HG03159 (cell line): ENCODE results near the gene UCP2.

Experiments
- ATAC-seq: cut with Tn5 transposase; IDR thresholded peaks from one replicate; pipeline ENCODE4 v1.9.1; 2021; ENCODE audit warnings: mild to moderate bottlenecking, moderate library complexity; ENCODE audit not compliant: unreplicated experiment

UCP2 gene

GRCh38 chr11:73982595-73982989 lies at the start of gene UCP2:
UCP2 (minus strand) TSS chr11:73982843; CDS start chr11:73978378, 4,465 bp downstream.
- peak; percentile 39 for ATAC-seq

- no peak for ATAC-seq
These were observed 48.4 kb upstream of the UCP2 start for GRCh38 chr11:74030723-74031676.

GRCh38 chr11:74025467-74026166 lies 43.0 kb upstream of the UCP2 start:
- ATAC-seq, result no peak

- ATAC-seq, result no peak
These were observed 41.8 kb upstream of the UCP2 start for GRCh38 chr11:74024261-74025029.

GRCh38 chr11:74023276-74023675 lies 40.6 kb upstream of the UCP2 start:
- ATAC-seq, result no peak

GRCh38 chr11:74022546-74022945 lies 39.9 kb upstream of the UCP2 start:
- ATAC-seq, result no peak

GRCh38 chr11:74021998-74022397 lies 39.4 kb upstream of the UCP2 start:
- no peak for ATAC-seq

- ATAC-seq, result peak; percentile 61
These were observed 37.9 kb upstream of the UCP2 start for GRCh38 chr11:74020539-74020938.

- no peak for ATAC-seq
These were observed 37.2 kb upstream of the UCP2 start for GRCh38 chr11:74019860-74020259.

- no peak for ATAC-seq
These were observed 36.6 kb upstream of the UCP2 start for GRCh38 chr11:74019104-74019738.

GRCh38 chr11:74018331-74019005 lies 35.8 kb upstream of the UCP2 start:
- no peak for ATAC-seq

- ATAC-seq, result no peak
These were observed 35.0 kb upstream of the UCP2 start for GRCh38 chr11:74017631-74018030.

GRCh38 chr11:74015919-74016684 lies 33.5 kb upstream of the UCP2 start:
- ATAC-seq, result no peak

- no peak for ATAC-seq
These were observed 32.2 kb upstream of the UCP2 start for GRCh38 chr11:74014880-74015279.

GRCh38 chr11:74013141-74013540 lies 30.5 kb upstream of the UCP2 start:
- ATAC-seq, result no peak

GRCh38 chr11:74012074-74012809 lies 29.6 kb upstream of the UCP2 start:
- no peak for ATAC-seq

- ATAC-seq, result peak; percentile 78
These were observed 28.9 kb upstream of the UCP2 start for GRCh38 chr11:74011360-74012073.
